Globus pallidus (tissue), 1 donor: ENCODE data around the gene RBL1.
"Not testable (repeated sequence)": the region's sequence is repeated elsewhere in the genome, so short reads cannot be mapped to it uniquely, and the experiment has no call there.

Source experiments
- DNase-seq: peaks from one replicate; pipeline ENCODE4 v3.0.0-alpha.2; 2015; ENCODE audit warnings: low spot score

RBL1 gene

DNA sequence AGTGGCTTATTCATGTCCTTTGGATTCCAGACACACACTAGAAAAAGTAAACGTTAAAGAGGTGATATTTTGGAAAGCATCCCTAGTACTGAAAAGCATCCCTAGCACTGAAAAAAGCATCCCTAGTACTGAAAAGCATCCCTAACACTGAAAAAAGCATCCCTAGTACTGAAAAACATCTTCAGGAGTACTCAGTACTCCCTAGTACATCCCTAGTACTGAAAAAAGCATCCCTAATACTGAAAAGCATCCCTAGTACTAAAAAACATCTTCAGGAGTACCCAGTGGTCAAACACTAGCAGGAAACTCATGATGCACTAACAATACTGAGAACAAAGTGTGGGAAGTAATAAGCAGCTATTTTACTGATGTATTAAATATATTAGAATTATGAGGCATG lies 98.7 kb downstream of the RBL1 start:
- no peak for DNase-seq

- DNase-seq, result not testable (repeated sequence)
Measured at GRCh38 chr20:36994221-36994620, 101.6 kb downstream of the RBL1 start.

DNA sequence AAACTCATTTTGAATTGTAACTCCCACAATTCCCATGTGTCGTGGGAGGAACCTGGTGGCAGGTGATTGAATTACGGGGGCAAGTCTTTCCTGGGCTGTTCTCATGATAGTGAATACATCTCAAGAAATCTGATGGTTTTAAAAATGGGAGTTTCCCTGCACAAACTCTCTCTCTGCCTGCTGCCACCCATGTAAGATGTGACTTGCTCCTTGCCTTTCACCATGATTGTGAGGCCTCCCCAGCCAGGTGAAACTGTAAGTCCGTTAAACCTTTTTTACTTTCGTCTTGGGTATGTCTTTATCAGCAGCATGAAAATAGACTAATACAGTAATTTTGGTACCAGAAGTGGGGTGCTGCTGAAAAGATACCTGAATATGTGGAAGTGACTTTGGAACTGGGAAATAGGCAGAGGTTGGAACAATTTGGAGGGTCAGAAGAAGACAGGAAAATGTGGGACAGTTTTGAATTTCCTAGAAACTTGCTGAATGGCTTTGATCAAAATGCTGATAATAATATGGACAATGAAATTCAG lies 102.9 kb downstream of the RBL1 start:
- DNase-seq, result no peak

GRCh38 chr20:36991703-36992102 lies 104.1 kb downstream of the RBL1 start:
- DNase-seq, result no peak

DNA sequence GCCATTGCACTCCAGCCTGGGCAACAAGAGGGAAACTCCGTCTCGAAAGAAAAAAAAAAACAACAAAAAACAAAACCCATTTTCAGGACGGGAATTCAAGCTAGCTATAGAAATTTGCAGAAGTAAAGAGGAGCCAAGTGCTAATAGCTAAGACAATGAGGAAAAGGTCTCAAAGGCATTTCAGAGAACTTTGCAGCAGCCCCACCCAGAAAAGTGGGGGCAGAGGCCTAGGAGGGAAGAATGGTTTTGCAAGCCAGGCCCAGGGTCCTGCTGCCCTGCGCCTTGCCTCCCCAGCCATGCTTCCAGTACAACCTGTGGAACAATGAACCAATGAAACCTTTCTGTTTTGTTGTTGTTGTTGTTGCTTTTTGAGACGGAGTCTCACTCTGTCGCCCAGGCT lies 106.0 kb downstream of the RBL1 start:
- DNase-seq, result no peak

DNA sequence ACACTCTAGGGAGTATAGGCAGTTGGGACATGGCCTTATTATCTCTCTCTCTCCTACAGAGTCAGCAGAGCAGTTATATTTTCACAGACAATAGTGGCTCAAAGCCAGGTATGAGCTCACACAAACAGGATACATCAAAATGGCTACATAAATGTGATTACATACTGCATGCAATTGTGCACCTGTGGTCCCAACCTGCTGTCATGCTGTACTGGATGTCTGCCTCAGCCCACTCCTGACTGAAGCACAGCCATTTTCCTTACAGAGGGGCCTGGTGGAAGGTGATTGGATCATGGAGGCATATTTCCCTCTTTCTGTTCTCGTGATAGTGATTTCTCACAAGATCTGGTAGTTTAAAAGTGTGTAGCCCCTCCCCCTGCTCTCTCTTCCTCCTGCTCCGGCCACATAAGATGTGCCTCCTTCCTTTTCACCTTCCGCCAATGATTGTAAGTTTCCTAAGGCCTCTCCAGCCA lies 107.3 kb downstream of the RBL1 start:
- no peak for DNase-seq

DNA sequence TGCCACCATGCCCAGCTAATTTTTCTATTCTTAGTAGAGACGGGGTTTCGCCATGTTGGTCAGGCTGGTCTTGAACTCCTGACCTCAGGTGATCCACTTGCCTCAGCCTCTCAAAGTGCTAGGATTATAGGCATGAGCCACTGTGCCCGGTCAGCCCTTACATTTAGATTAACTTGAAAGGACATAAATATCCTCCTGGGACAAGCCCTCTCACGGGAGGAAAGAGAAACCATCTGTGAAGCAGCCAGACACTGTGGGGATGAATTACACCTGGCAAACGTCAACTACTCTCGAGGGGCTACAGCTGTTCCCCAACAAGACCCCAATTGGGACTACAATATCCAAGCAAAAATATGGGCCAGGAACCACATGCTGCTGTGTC lies 111.5 kb downstream of the RBL1 start:
- no peak for DNase-seq

GRCh38 chr20:36975099-36975818 lies 120.5 kb downstream of the RBL1 start:
- DNase-seq, result no peak

DNA sequence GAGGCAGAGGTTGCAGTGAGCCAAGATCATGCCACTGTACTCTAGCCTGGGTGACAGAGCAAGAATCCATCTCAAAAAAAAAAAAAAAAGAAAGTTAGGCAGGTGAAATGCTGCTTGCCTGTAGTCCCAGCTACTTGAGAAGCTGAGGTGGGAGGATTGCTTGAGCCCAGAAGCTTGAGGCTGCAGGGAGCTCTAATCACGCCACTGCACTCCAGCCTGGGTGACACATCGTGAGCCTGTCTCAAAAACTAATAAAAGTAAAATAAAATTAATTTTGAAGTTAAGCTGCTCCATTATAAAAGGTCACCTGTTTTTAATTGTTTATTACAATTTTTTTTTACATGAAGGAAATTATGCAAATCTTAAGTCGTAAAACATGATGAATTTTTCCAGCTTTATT lies 121.1 kb downstream of the RBL1 start:
- no peak for DNase-seq

GRCh38 chr20:36971103-36971502 lies 124.7 kb downstream of the RBL1 start:
- no peak for DNase-seq

DNA sequence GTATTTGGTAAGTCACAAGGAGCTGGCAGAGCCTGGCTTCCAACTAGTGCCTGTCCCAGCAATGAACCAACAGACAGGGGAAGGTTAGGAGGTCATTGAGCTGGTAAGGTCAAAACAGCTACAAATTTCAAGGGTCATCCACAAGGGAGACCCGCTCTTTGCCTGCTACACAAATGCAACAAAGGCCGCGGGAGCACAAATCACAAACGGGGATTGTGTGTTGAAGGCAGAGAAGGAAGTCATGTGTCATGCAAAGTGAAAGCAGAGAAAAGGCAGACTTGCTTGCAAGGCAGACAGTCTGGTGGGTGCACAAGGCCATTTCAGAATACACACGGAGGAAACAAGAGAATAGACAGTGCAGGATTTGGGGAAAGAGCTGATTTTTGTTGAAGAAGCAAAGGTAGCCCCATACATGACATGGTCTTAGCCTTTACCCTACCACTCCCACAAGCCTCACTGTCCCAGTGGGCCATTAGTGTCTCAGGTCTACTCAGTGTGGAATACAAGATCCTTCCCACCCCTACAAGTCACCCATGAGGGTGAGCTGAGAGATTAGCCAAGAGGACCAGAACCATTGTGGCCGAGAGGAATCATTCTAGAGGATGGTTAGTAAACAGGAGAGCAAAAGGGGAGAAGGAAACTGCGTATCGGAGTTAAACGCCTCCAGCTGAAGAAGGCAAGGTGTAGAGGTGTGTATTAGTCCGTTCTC lies 126.2 kb downstream of the RBL1 start:
- DNase-seq, result no peak

GRCh38 chr20:36969051-36969450 lies 126.7 kb downstream of the RBL1 start:
- DNase-seq, result peak; percentile 21

DNA sequence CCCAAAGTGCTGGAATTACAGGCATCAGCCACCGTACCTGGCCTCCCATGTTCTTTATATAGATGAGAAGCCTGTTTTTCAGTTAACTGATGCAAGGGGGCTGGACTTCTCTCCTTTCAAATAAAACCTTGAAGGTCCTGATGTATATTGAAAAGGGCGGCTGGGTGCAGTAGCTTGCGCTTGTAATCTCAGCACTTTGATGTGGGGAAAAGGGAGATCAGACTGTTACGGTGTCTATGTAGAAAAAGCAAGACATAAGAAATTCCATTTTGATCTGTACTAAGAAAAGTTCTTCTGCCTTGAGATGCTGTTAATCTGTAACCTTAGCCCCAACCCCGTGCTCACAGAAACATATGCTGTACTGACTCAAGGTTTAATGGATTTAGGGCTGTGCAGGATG lies 128.2 kb downstream of the RBL1 start:
- DNase-seq, result no peak

- not testable (repeated sequence) for DNase-seq
Measured at GRCh38 chr20:36966965-36967364, 128.8 kb downstream of the RBL1 start.

GRCh38 chr20:36962354-36962941 lies 133.3 kb downstream of the RBL1 start:
- not testable (repeated sequence) for DNase-seq

DNA sequence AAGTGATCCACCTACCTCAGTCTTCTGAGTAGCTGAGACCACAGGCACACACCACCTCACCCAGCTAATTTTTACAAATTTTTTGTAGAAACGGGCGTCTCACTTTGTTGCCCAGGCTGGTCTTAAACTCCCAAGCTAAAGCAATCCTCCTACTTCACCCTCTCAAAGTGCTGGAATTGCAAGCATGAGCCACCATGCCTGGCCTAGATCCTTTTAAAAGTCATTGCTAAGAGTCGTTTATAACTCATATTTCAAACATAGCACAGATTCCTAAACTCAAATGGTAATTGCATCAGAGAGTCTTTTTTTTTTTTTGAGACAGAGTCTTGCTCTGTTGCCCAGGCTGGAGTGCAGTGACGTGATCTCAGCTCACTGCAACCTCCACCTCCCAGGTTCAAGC lies 136.6 kb downstream of the RBL1 start:
- no peak for DNase-seq

GRCh38 chr20:36957875-36958667 lies 137.7 kb downstream of the RBL1 start:
- DNase-seq, result peak; percentile 59

DNA sequence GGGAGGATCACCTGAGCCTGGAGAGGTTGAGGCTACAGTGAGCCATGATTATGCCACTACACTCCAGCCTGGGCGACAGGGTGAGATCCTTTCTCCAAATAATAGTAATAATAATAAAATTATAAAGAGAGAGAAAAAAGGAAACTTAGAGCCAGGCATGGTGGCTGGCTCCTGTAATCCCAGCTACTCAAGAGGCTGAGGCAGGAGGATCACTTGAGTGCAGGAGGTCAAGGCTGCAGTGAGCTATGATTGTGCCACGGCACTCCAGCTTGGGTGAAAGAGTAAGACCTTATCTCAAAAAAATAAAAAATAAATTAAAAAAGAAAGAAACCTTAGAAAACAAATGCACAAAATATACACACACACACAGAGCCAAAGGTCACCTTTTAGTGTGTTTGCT lies 139.1 kb downstream of the RBL1 start:
- no peak for DNase-seq

DNA sequence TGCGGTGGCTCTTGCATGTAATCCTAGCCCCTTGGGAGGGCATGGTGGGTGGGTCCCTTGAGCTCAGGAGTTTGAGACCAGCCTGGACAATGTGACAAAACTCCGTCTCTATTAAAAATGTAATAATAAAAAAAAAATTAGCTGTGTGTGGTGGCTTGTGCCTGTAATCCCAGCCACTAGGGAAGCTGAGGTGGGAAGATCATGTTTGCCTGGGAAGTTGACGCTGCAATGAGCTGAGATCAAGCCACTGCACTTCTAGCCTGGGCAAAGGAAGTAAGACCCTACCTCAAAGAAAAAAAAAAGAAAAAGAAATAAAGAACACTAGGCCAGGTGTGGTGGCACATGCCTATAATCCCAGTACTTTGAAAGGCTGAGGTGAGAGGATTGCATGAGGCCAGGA lies 139.8 kb downstream of the RBL1 start:
- no peak for DNase-seq

- DNase-seq, result no peak
Measured at GRCh38 chr20:36951979-36952738, 143.6 kb downstream of the RBL1 start.

- DNase-seq, result peak; percentile 97
Measured at GRCh38 chr20:36951198-36951978, 144.4 kb downstream of the RBL1 start, which contains the start of gene SAMHD1. Gene SAMHD1 (minus strand): TSS chr20:36951708. CDS start chr20:36951643, 65 bp downstream.
